Thoracic aorta (tissue), 2 donors: ENCODE data around the gene CDK2. TPM values are rescaled to one million over a fixed set of nuclear protein-coding genes. Genes with fewer than 3 reads are reported as not detected.

Experiments
- ATAC-seq: fragments of 150-250 bp; one replicate; pipeline ENCODE4 v1.8.0; 2017; ENCODE audit warnings: low read depth; ENCODE audit not compliant: insufficient number of reproducible peaks, low FRiP score
- DNase-seq: peaks from one replicate; pipeline ENCODE4 v3.0.0-alpha.2; 2020; ENCODE audit warnings: low spot score
- H3K27ac ChIP-seq, 2 donors: fragments of 200-600 bp; sonication (generic); 1 replicate in 1 of 2; 2 replicates in 1 of 2; pipeline ENCODE4 v1.5.1; 2016; ENCODE audit warnings: mild to moderate bottlenecking in 2 of 2, moderate library complexity in 2 of 2
- H3K27me3 ChIP-seq: fragments of 200-600 bp; sonication (generic); replicated peaks from 2 replicates; pipeline ENCODE4 v1.6.0; 2016; ENCODE audit warnings: mild to moderate bottlenecking; ENCODE audit not compliant: insufficient read depth
- H3K36me3 ChIP-seq: fragments of 200-600 bp; sonication (generic); one replicate; pipeline ENCODE4 v1.5.1; 2016
- H3K4me1 ChIP-seq, 2 donors: fragments of 200-600 bp; sonication (generic); 1 replicate in 1 of 2; 2 replicates in 1 of 2; pipeline versions ENCODE4 v1.5.1 to v1.6.0; 2016; ENCODE audit warnings: low read depth in 2 of 2, mild to moderate bottlenecking in 1 of 2; ENCODE audit not compliant: control insufficient read depth in 1 of 2
- H3K4me3 ChIP-seq: fragments of 200-600 bp; sonication (generic); 2 replicates; pipeline ENCODE4 v1.5.1; 2016; ENCODE audit warnings: mild to moderate bottlenecking
- H3K9me3 ChIP-seq: fragments of 200-600 bp; sonication (generic); 2 replicates; pipeline ENCODE4 v1.5.1; 2016
- total RNA-seq, 2 donors: library from RNA; depleted of rRNA; stranded (reverse); fragments of >200 nt; gene quantifications; one replicate each; pipeline versions ENCODE4 v1.1.0 to v1.2.3, GENCODE V29; 2016
- TF ChIP-seq, protein P1 (sequence below): fragments of 200-600 bp; sonication (generic); IDR thresholded peaks from one replicate; pipeline ENCODE4 v1.5.1; 2019; ENCODE audit warnings: antibody characterized with exemption

The CDK2 gene
- total RNA-seq, 2 donors from 2014 or later, result 18.0 to 32.5 TPM

GRCh38 chr12:55931317-55931779 lies 35.3 kb upstream of the CDK2 start:
- H3K4me3 ChIP-seq, result peak overlapping the region; percentile 80
- peak overlapping the region; percentile 80 to 92 for H3K27ac ChIP-seq
- no peaks in the 10 kb centered on the region for H3K27me3 ChIP-seq
- TF ChIP-seq, protein P1, sequence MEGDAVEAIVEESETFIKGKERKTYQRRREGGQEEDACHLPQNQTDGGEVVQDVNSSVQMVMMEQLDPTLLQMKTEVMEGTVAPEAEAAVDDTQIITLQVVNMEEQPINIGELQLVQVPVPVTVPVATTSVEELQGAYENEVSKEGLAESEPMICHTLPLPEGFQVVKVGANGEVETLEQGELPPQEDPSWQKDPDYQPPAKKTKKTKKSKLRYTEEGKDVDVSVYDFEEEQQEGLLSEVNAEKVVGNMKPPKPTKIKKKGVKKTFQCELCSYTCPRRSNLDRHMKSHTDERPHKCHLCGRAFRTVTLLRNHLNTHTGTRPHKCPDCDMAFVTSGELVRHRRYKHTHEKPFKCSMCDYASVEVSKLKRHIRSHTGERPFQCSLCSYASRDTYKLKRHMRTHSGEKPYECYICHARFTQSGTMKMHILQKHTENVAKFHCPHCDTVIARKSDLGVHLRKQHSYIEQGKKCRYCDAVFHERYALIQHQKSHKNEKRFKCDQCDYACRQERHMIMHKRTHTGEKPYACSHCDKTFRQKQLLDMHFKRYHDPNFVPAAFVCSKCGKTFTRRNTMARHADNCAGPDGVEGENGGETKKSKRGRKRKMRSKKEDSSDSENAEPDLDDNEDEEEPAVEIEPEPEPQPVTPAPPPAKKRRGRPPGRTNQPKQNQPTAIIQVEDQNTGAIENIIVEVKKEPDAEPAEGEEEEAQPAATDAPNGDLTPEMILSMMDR, result no peak
- no peaks in the 10 kb centered on the region for H3K9me3 ChIP-seq
- no peak for DNase-seq
- H3K36me3 ChIP-seq, result no peaks in the 10 kb centered on the region
- H3K4me1 ChIP-seq, result peaks cover 20 to 55% of the 10 kb centered on the region in 2 donors
- ATAC-seq, result no peak

- peak overlapping the region; percentile 80 for H3K4me3 ChIP-seq
- H3K9me3 ChIP-seq, result no peaks in the 10 kb centered on the region
- DNase-seq, result no peak
- ATAC-seq, result no peak
- H3K27ac ChIP-seq, result peak overlapping the region; percentile 80 to 92
- peaks cover 19 to 53% of the 10 kb centered on the region in 2 donors for H3K4me1 ChIP-seq
- TF ChIP-seq, protein P1, result no peak
- H3K36me3 ChIP-seq, result no peaks in the 10 kb centered on the region
- H3K27me3 ChIP-seq, result no peaks in the 10 kb centered on the region
Measured at GRCh38 chr12:55931780-55932550, 34.7 kb upstream of the CDK2 start.

DNA sequence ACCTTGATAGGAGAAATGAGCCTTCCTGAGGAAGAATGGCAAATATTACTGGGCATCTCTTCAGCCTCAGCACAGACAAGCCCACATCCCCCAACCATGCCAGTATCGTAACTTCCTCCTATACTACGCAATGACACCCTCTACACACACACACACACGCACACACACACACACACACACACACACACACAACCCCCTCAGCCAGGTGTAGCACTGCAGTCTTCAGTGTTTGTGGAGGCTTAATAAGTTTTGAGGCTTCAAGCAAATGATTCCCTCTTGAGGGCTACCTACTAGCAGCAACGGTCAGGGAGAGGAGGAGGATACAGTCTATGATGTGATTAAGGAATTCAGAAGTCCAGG lies 34.1 kb upstream of the CDK2 start:
- TF ChIP-seq, protein P1, result no peak
- ATAC-seq, result no peak
- H3K27me3 ChIP-seq, result no peaks in the 10 kb centered on the region
- no peaks in the 10 kb centered on the region for H3K36me3 ChIP-seq
- peaks cover 19 to 53% of the 10 kb centered on the region in 2 donors for H3K4me1 ChIP-seq
- H3K9me3 ChIP-seq, result no peaks in the 10 kb centered on the region
- no peak for DNase-seq
- H3K4me3 ChIP-seq, result peak overlapping the region; percentile 80
- peak overlapping the region; percentile 0 to 92 for H3K27ac ChIP-seq

DNA sequence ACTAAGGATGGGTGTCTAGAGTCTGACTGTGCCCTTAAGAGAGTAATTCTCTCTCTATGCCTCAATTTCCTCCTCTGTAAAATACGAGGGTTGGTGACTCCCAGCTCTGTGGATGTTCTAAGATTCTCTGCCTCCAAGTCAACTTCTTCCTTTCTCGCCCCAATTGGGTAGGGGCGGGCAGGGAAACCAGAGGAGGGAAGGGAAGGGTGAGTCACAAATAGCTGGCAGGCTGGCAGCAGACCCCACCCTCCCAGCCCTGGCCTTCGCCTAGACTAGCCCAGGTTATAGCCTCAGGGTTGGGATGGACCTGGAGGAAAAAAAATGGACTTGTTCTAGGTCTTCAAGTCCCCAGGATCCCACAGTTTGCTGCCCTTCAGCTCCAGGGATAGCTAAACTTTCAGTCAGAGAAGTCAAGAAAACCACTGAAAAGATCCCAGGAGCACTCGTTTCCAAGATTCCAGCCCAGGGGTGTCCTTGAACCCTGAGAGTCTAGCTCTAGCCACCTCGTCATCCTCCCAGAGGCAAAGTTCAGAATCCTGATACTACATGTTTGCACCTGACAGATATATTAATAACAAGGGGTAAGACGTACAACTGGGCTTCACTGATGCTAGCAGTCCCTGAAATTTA lies 33.3 kb upstream of the CDK2 start:
- H3K36me3 ChIP-seq, result no peaks in the 10 kb centered on the region
- ATAC-seq (no peak), DNase-seq (no peak)
- H3K27me3 ChIP-seq, result no peaks in the 10 kb centered on the region
- no peaks in the 10 kb centered on the region for H3K9me3 ChIP-seq
- peak overlapping the region; percentile 0 to 92 for H3K27ac ChIP-seq
- peaks cover 16 to 49% of the 10 kb centered on the region in 2 donors for H3K4me1 ChIP-seq
- TF ChIP-seq, protein P1, result no peak
- peak overlapping the region; percentile 80 for H3K4me3 ChIP-seq
